Sigmoid colon (tissue), 7 donors: ENCODE results near the gene MGAT1. TPM values are rescaled to one million over a fixed set of nuclear protein-coding genes. Genes with fewer than 3 reads are reported as not detected.

Experiments
- DNase-seq: peaks from one replicate; pipeline ENCODE4 v3.0.0-alpha.2; 2019
- H3K27ac ChIP-seq, 4 donors: fragments of 200-600 bp; sonication (generic); one replicate each; pipeline ENCODE4 v1.5.1; 2016 to 2019; ENCODE audit warnings: mild to moderate bottlenecking in 1 of 4
- H3K27me3 ChIP-seq, 3 donors: fragments of 200-600 bp; sonication (generic); one replicate each; pipeline ENCODE4 v1.5.1; 2019; ENCODE audit warnings: mild to moderate bottlenecking in 1 of 3
- H3K36me3 ChIP-seq, 4 donors: fragments of 200-600 bp; sonication (generic); one replicate each; pipeline ENCODE4 v1.5.1; 2016 to 2019
- H3K4me1 ChIP-seq, 4 donors: fragments of 200-600 bp; sonication (generic); one replicate each; pipeline ENCODE4 v1.5.1; 2017 to 2019
- H3K4me3 ChIP-seq, 4 donors: fragments of 200-600 bp; sonication (generic); one replicate each; pipeline ENCODE4 v1.5.1; 2017 to 2019; ENCODE audit warnings: mild to moderate bottlenecking in 2 of 4, moderate library complexity in 1 of 4
- H3K9me3 ChIP-seq, 4 donors: fragments of 200-600 bp in 3 of 4; sonication (generic) in 3 of 4; one replicate each; pipeline versions ENCODE4 v1.5.1 to v1.6.1; 2013 to 2019
- CTCF ChIP-seq, 4 experiments: fragments of 450-650 bp in 3 of 4; fragments of 200-600 bp in 1 of 4; IDR thresholded peaks; one replicate each; pipeline ENCODE4 v1.5.1; 2016 to 2019; ENCODE audit warnings: antibody characterized with exemption in 4 of 4, mild to moderate bottlenecking in 3 of 4, moderate library complexity in 2 of 4
- EP300 ChIP-seq, 4 donors: sonication (generic); formaldehyde crosslinking; IDR thresholded peaks; one replicate each; pipeline ENCODE4 v1.6.1; 2017; ENCODE audit warnings: antibody characterized with exemption in 4 of 4
- POLR2A ChIP-seq, 2 donors: fragments of 450-650 bp; IDR thresholded peaks; one replicate each; pipeline ENCODE4 v1.6.1; 2016; ENCODE audit warnings: antibody characterized with exemption in 2 of 2, mild to moderate bottlenecking in 2 of 2, moderate library complexity in 2 of 2
- POLR2AphosphoS5 ChIP-seq, 4 donors: sonication (generic); formaldehyde crosslinking; IDR thresholded peaks; one replicate each; pipeline ENCODE4 v1.6.1; 2017; ENCODE audit warnings: antibody characterized with exemption in 4 of 4
- WGBS, 2 donors: extraction: QIAGEN DNeasy Blood & Tissue Kit; methylation state at CpG; one replicate each; pipeline ENCODE4 v1.1.7; 2013; 5-methylcytosine and 5-hydroxymethylcytosine counted together
- intact Hi-C: fragments of 100-400 bp; cut with DNase I; formaldehyde crosslinking; loops from one replicate; pipeline ENCODE4 v1.15.1; 2023
- polyA plus RNA-seq, 3 donors: library from polyadenylated mRNA; stranded (reverse); fragments of 200-250 nt; gene quantifications; one replicate each; pipeline ENCODE4 v1.2.3, GENCODE V29; 2013
- total RNA-seq, 4 donors: library from RNA; depleted of rRNA; stranded (reverse); fragments of >200 nt; gene quantifications; one replicate each; pipeline ENCODE4 v1.1.0, GENCODE V29; 2016
- donor health status: healthy with polysubstance abuse.
- donor health status: Bipolar disorder and iron deficiency.
- donor health status: healthy.

The MGAT1 gene
- total and polyA plus RNA-seq, 7 donors, result 41.4 to 149 (median 105) TPM

DNA sequence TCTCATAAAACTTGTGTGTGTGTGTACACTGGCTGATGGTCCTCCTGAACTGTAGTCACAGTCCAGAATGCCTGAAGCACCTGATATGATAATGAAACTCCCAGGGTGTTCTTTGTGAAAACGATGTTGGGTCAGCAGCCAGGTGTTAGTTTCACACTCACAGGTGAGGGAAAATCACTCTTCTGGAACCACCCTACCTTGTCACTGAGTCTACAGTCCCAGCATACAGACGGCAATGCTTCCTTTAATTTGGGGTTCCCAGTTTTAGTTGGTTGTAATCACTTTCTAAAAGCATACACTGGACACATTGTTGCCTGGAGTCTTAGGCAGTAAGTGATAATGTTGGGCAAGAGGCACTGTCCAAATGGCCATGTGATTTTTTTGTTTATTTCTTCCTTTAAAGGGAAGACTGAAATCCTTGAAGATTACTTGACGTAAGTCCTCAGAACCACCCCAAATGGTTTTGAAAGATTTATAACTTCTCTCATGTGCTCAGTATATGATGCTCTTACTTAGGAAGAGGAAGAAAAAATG is 18.2 kb upstream of the MGAT1 start:
- no peak for DNase-seq
- intact Hi-C loops, result no loop called here
- peaks cover 0 to 7% (median 0%) of the 10 kb centered on the region in 3 donors for H3K27me3 ChIP-seq
- 27 to 42% methylated on average over 3 of the region's 3 CpGs for WGBS, 2 donors
- no peaks in the 10 kb centered on the region for H3K36me3 ChIP-seq
- H3K4me1 ChIP-seq, result peaks cover 0 to 31% (median 18%) of the 10 kb centered on the region in 4 donors
- H3K27ac ChIP-seq, result peak overlapping the region; percentile 64 to 74 (median 70)
- H3K4me3 ChIP-seq, result no peak overlapping the region
- no peaks in the 10 kb centered on the region for H3K9me3 ChIP-seq
- TF ChIP-seq POLR2A (IDR thresholded peaks at IDR 0.05) (no peak), POLR2AphosphoS5 (IDR thresholded peaks at IDR 0.05) (peak; percentile 20 to 69 (median 43)), CTCF (IDR thresholded peaks at IDR 0.05) (no peak), EP300 (IDR thresholded peaks at IDR 0.05) (peak in 3 of 4 donors; percentile 31 to 84 (median 53))

DNA sequence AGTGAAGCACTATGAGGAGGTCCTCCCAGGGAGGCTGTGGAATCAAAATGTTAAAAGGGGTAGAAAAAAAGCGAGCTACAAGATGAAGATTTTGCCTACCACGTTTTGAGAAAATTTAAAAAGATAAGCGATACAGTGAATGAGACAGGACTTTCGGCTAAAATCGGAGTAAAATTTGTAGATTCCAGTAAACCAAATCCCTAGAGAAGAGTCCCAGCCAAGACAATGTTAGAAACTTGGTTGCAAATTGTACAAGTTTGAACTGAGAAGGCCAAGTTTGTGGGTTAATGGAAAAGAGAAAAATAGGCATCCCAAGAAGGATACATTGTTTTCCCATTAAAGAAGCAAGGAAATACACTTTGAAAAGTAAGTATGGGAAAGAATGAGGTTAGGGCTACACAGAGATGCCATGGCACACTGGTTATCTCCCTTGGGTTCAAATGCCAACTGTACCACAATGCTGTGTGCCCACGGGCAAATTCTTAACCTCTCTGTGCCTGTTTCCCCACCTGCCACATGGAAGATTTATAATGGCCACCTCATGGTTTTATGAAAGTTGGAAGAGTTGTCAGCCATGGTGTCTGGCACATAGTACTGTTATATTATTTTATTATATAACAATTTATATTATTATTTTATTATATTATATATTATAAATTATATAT is 16.2 kb upstream of the MGAT1 start:
- DNase-seq, result no peak
- Histone ChIP-seq H3K4me3 (no peak overlapping the region), H3K9me3 (no peaks in the 10 kb centered on the region), H3K4me1 (peaks cover 0 to 26% (median 14%) of the 10 kb centered on the region in 4 donors), H3K27me3 (peaks cover 0 to 7% (median 0%) of the 10 kb centered on the region in 3 donors), H3K27ac (peak overlapping the region; percentile 57 to 66 (median 64)), H3K36me3 (no peaks in the 10 kb centered on the region)
- TF ChIP-seq EP300 (IDR thresholded peaks at IDR 0.05), result no peak
- no peak for TF ChIP-seq POLR2A (IDR thresholded peaks at IDR 0.05)
- no peak for TF ChIP-seq CTCF (IDR thresholded peaks at IDR 0.05)
- no peak for TF ChIP-seq POLR2AphosphoS5 (IDR thresholded peaks at IDR 0.05)
- 87 to 90% methylated on average over 6 of the region's 6 CpGs for WGBS, 2 donors
- intact Hi-C loops, result no loop called here

DNA sequence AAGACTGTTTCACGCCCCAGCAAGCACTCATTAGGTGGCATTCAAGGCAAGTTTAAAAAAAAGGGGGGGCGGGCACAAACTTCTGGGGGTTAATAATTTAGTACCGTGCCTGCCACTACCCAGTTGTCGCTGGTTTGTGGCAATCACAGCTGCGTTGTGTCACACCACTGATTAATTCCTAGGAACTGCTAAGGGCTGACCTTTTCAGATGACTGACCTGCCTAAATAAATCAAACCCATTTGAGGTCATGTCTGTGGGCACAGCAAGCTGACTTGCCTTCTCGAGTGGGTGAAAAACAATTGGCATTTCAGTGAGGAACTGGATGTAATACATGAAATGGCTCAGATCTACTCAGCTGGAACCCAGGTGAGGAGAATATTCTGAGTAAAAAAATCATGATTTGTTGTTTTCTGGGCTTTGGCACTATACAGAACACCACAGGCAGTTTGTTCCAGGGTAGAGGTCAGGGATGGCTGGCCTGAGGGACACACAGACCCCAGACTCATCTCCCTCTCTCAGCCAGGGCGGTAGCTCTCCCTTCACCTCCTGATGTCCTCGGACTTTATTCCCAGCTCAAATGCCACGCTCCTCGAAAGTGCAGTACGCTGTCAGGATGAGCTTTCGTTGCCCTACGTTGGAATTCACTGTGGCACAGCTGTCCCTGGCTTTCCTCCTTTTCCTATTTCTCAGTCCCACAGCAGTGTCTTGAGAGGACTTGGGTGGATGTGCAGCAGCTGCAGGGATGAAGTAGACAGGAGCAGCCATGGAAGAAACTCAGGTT is 15.5 kb upstream of the MGAT1 start:
- TF ChIP-seq POLR2AphosphoS5 (IDR thresholded peaks at IDR 0.05) (no peak), CTCF (IDR thresholded peaks at IDR 0.05) (no peak), EP300 (IDR thresholded peaks at IDR 0.05) (no peak), POLR2A (IDR thresholded peaks at IDR 0.05) (no peak)
- WGBS, 2 donors, result 73 to 82% methylated on average over 13 of the region's 13 CpGs
- Histone ChIP-seq H3K27me3 (peaks cover 0 to under 1% (median 0%) of the 10 kb centered on the region in 3 donors), H3K27ac (peak overlapping the region; percentile 57 to 66 (median 64)), H3K4me1 (peaks cover 0 to 19% (median 14%) of the 10 kb centered on the region in 4 donors), H3K4me3 (no peak overlapping the region), H3K9me3 (no peaks in the 10 kb centered on the region), H3K36me3 (no peaks in the 10 kb centered on the region)
- DNase-seq, result peak; percentile 49
- intact Hi-C loops, result no loop called here

GRCh38 chr5:180816608-180817534 is 14.3 kb upstream of the MGAT1 start:
- TF ChIP-seq EP300 (IDR thresholded peaks at IDR 0.05) (no peak), POLR2AphosphoS5 (IDR thresholded peaks at IDR 0.05) (peak in 2 of 4 donors; percentile 34 to 55)
- DNase-seq, result peak; percentile 80
- WGBS, 2 donors, result 37 to 57% methylated on average over 13 of the region's 13 CpGs
- no peaks in the 10 kb centered on the region for H3K27me3 ChIP-seq
- H3K4me3 ChIP-seq, result no peak overlapping the region
- no peaks in the 10 kb centered on the region for H3K36me3 ChIP-seq
- H3K4me1 ChIP-seq, result peaks cover 0 to 19% (median 14%) of the 10 kb centered on the region in 4 donors
- H3K9me3 ChIP-seq, result no peaks in the 10 kb centered on the region
- peak overlapping the region; percentile 57 to 66 (median 64) for H3K27ac ChIP-seq
- intact Hi-C loops, result no loop called here
